Left lung (tissue), 10 donors: ENCODE results near the gene FIGNL1. TPM values are rescaled to one million over a fixed set of nuclear protein-coding genes. Genes with fewer than 3 reads are reported as not detected.
"Not testable (repeated sequence)": the region's sequence is repeated elsewhere in the genome, so short reads cannot be mapped to it uniquely, and the experiment has no call there.

ENCODE experiments used
- ATAC-seq: fragments of 200-7000 bp; cut with Tn5 transposase; one replicate; pipeline ENCODE4 v1.9.1; 2020; ENCODE audit warnings: moderate library complexity
- DNase-seq, 4 donors: peaks; one replicate each; pipeline ENCODE4 v3.0.0-alpha.2; 2013 to 2020
- H3K27ac ChIP-seq, 2 donors: fragments of 200-600 bp; sonication (generic) in 1 of 2; one replicate each; pipeline versions ENCODE4 v1.5.0 to v1.8.0; 2020 to 2021
- H3K27me3 ChIP-seq, 2 donors: fragments of 200-600 bp; sonication (generic) in 1 of 2; one replicate each; pipeline versions ENCODE4 v1.5.0 to v1.8.0; 2020 to 2021
- H3K36me3 ChIP-seq, 2 donors: fragments of 200-600 bp; sonication (generic) in 1 of 2; one replicate each; pipeline versions ENCODE4 v1.5.0 to v1.8.0; 2020 to 2021
- H3K4me1 ChIP-seq, 2 donors: fragments of 200-600 bp; one replicate each; pipeline ENCODE4 v1.8.0; 2021
- H3K4me3 ChIP-seq, 2 donors: fragments of 200-600 bp; sonication (generic) in 1 of 2; one replicate each; pipeline versions ENCODE4 v1.5.0 to v1.8.0; 2020 to 2021; ENCODE audit warnings: mild to moderate bottlenecking in 1 of 2
- H3K9me3 ChIP-seq, 2 donors: fragments of 200-600 bp; sonication (generic) in 1 of 2; one replicate each; pipeline versions ENCODE4 v1.5.0 to v1.8.0; 2020 to 2021
- CTCF ChIP-seq, 2 donors: fragments of 200-600 bp; sonication (generic) in 1 of 2; IDR thresholded peaks; one replicate each; pipeline versions ENCODE4 v1.5.0 to v1.8.0; 2021; ENCODE audit warnings: antibody characterized with exemption in 2 of 2
- intact Hi-C, 2 donors: fragments of 100-400 bp; cut with DNase I; formaldehyde crosslinking; loops; one replicate each; pipeline versions ENCODE4 v1.11.2 to v1.14.2; 2022
- polyA plus RNA-seq, 6 donors: library from polyadenylated mRNA; unstranded; fragments of 120-200 nt; gene quantifications; one replicate each; pipeline ENCODE4 v1.2.1, GENCODE V29; 2013; ENCODE audit not compliant: insufficient read length in 6 of 6
- total RNA-seq, 2 donors: library from RNA; stranded (reverse); fragmentation: NEBNext Ultra II Directional; extraction: Animal tissue kit (Norgen Biotek cat#: 25700); gene quantifications; one replicate each; pipeline ENCODE4 v1.2.1, GENCODE V29; 2021
- donor health status: DM: no; HTN: yes; CAD: no.
- donor health status: DM: no; HTN: no; CAD: no.

The FIGNL1 gene
- total and polyA plus RNA-seq, 8 donors = 12.0 to 44.8 (median 38.3) TPM

DNA sequence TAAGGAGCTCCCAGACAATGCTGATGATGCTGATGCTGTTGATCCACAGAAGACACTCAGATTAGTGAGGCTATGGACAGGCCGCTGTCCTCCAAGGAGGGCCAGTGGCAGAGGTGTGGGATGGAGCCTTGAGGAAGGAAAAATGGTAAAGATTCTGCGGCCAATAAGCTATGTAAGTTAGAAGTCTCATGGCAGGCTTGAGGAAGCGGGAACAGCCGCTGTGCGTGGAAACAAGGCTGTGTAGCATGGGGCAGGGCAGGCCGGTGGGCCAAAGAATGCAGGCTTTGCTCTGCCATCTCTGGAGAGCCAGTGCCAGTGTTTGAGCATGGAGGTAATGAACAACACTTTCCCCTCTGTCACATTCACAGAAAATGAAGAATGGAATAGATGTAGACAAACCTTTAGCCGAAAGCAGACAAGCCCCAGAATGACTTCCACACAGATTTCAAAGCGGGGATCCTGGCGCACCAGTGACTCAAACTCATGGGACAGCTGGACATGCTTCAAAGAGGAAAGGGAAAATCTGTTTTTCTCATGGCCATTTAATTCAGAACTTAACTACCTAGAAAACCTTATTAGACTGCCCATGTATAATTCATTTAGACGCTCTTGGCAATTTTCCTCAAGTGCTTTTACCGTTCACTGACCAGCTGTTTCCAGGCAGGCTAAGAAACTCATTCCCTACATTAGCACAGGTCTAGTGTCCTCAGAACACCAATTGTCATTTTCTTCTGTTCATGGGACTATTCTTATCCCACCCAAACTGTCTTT, 16.9 kb upstream of the FIGNL1 start:
- no peaks in the 10 kb centered on the region for H3K9me3 ChIP-seq
- intact Hi-C loops = loop anchor here in 1 of 2 donors (10.0 kb wide), 1 partner anchor 678 kb away; no protein-coding TSS in a partner anchor
- no peaks in the 10 kb centered on the region for H3K27me3 ChIP-seq
- no peak overlapping the region for H3K4me3 ChIP-seq
- H3K4me1 ChIP-seq = peaks cover 6 to 8% of the 10 kb centered on the region in 2 donors
- DNase-seq = no peak
- no peak for TF ChIP-seq CTCF (IDR thresholded peaks at IDR 0.05)
- no peak for ATAC-seq
- H3K36me3 ChIP-seq = no peaks in the 10 kb centered on the region
- H3K27ac ChIP-seq = no peak overlapping the region

DNA sequence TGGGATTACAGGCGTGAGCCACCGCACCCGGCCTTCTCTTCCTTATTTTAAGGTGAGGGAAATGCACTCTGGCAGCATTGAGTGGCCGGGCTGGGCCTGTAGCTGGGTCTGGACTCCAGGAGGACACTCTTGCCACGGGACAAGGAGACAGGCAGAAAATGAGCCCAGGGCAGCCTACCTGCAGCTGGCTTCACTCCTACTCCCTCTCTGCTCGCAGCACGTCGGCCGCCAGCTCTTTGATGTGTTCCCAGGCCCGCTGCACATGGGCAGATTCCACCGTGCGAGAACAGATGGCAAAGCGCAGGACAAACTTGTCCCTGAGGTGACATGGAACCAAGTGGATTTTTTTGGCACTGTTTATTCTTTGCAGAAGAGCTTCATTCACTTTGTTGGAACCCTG, 12.9 kb upstream of the FIGNL1 start:
- Histone ChIP-seq H3K36me3 (no peaks in the 10 kb centered on the region), H3K4me1 (peaks cover 2 to 5% of the 10 kb centered on the region in 2 donors), H3K9me3 (no peaks in the 10 kb centered on the region), H3K4me3 (no peak overlapping the region), H3K27me3 (no peaks in the 10 kb centered on the region), H3K27ac (no peak overlapping the region)
- DNase-seq (no peak), ATAC-seq (no peak)
- intact Hi-C loops = loop anchor here in 1 of 2 donors (10.0 kb wide), 1 partner anchor 682 kb away; no protein-coding TSS in a partner anchor
- no peak for TF ChIP-seq CTCF (IDR thresholded peaks at IDR 0.05)

GRCh38 chr7:50462361-50462760, 12.2 kb upstream of the FIGNL1 start:
- no peak for DNase-seq
- intact Hi-C loops = loop anchor here in 1 of 2 donors (10.0 kb wide), 1 partner anchor 682 kb away; no protein-coding TSS in a partner anchor
- no peak for TF ChIP-seq CTCF (IDR thresholded peaks at IDR 0.05)
- Histone ChIP-seq H3K9me3 (no peaks in the 10 kb centered on the region), H3K36me3 (no peaks in the 10 kb centered on the region), H3K27ac (no peak overlapping the region), H3K27me3 (no peaks in the 10 kb centered on the region), H3K4me3 (no peak overlapping the region), H3K4me1 (no peaks in the 10 kb centered on the region)
- no peak for ATAC-seq

DNA sequence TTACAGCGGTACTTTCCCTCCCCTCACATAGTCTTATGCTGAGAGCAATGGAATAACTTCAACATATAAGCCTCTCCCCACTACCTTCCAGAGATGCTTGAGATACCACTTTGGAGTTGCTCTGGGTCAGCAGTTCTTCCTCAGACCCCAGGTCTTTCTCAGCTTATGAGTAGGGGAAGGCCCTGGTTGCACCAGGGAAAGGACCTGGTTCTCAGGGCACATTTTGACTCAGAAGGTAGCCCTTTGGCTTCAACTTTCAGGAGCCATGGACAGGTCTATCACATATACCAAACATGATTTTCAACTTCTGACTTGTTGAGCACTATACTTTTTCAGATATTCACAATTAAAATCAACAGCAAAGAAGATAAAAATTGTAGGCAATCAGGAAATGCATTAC, 11.5 kb upstream of the FIGNL1 start:
- Histone ChIP-seq H3K27ac (no peak overlapping the region), H3K4me3 (no peak overlapping the region), H3K36me3 (no peaks in the 10 kb centered on the region), H3K4me1 (no peaks in the 10 kb centered on the region), H3K27me3 (no peaks in the 10 kb centered on the region), H3K9me3 (no peaks in the 10 kb centered on the region)
- intact Hi-C loops = loop anchor here in 1 of 2 donors (10.0 kb wide), 1 partner anchor 683 kb away; no protein-coding TSS in a partner anchor
- DNase-seq (no peak), ATAC-seq (no peak)
- no peak for TF ChIP-seq CTCF (IDR thresholded peaks at IDR 0.05)

- DNase-seq, H3K27ac ChIP-seq, H3K9me3 ChIP-seq, intact Hi-C loops, H3K4me3 ChIP-seq, ATAC-seq, H3K27me3 ChIP-seq, H3K4me1 ChIP-seq, H3K36me3 ChIP-seq: not testable (repeated sequence)
Measured at GRCh38 chr7:50459183-50459582, 9.0 kb upstream of the FIGNL1 start.

DNA sequence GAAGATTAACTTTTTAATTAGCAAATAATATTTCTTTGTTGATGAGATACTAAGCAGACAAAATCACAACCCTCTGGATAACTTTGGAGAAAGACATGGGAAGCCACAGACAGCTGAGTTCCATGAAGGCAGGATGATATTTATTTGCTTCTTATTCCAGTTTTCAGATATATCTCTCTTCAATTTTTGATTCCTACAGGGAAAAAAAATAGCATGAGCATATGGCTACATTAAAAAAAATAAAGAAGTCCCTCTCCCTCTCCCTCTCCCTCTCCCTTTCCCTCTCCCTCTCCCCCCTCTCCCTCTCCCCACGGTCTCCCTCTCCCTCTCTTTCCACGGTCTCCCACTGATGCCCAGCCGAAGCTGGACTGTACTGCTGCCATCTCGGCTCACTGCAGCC, 8.5 kb upstream of the FIGNL1 start:
- H3K4me3 ChIP-seq, intact Hi-C loops, DNase-seq, H3K36me3 ChIP-seq, H3K27ac ChIP-seq, H3K4me1 ChIP-seq, H3K27me3 ChIP-seq, ATAC-seq, H3K9me3 ChIP-seq: not testable (repeated sequence)
